K562 (cell line): ENCODE results near the gene CASKIN1. TPM values are rescaled to one million over a fixed set of nuclear protein-coding genes. Genes with fewer than 3 reads are reported as not detected.

Source experiments
- CCAR2 ChIP-seq: fragments of 200-400 bp; formaldehyde crosslinking; IDR thresholded peaks from 2 replicates; pipeline ENCODE4 v1.6.1; 2017; ENCODE audit warnings: mild to moderate bottlenecking, low read depth, low read length
- CSDE1 ChIP-seq, 2 experiments: fragments of 450-650 bp; IDR thresholded peaks; 2 replicates each; pipeline ENCODE4 v1.6.1; 2016; ENCODE audit warnings: mild to moderate bottlenecking in 1 of 2
- DACH1 ChIP-seq: fragments of 450-650 bp; IDR thresholded peaks from 2 replicates; pipeline ENCODE4 v1.6.1; 2018; ENCODE audit not compliant: partially characterized antibody
- E2F1 ChIP-seq: sonication (generic); formaldehyde crosslinking; IDR thresholded peaks from 2 replicates; pipeline ENCODE4 v1.8.1; 2023; ENCODE audit warnings: mild to moderate bottlenecking, missing genetic modification reagents, moderate library complexity
- EGR1 ChIP-seq: fragments of 450-650 bp; conservative IDR thresholded peaks from 2 replicates; pipeline ENCODE4 v1.6.1; 2017; ENCODE audit warnings: mild to moderate bottlenecking
- FOS ChIP-seq: IDR thresholded peaks from 3 replicates; pipeline ENCODE4 v1.6.1; 2011; ENCODE audit not compliant: insufficient read length; ENCODE audit errors: extremely low read depth
- HDAC6 ChIP-seq: IDR thresholded peaks from 2 replicates; pipeline ENCODE4 v1.6.1; 2012; ENCODE audit warnings: low read depth, mild to moderate bottlenecking, control low read depth, inconsistent platforms, low read length, moderate library complexity
- PHB ChIP-seq: fragments of 250-450 bp; sonication (Bioruptor Pico); IDR thresholded peaks from 2 replicates; pipeline ENCODE4 v1.5.0; 2021
- POLR2A ChIP-seq: fragments of 450-650 bp; conservative IDR thresholded peaks from 2 replicates; pipeline ENCODE4 v1.6.1; 2016
- RBFOX2 ChIP-seq: fragments of 200-400 bp; formaldehyde crosslinking; IDR thresholded peaks from 2 replicates; pipeline ENCODE4 v1.6.1; 2017; ENCODE audit warnings: low read depth, mild to moderate bottlenecking, low read length, moderate library complexity
- SIRT6 ChIP-seq: IDR thresholded peaks from one replicate; pipeline ENCODE4 v1.6.1; 2012; ENCODE audit warnings: low read depth, mild to moderate bottlenecking, control low read depth, inconsistent platforms, low read length, moderate library complexity
- SMAD4 ChIP-seq: fragments of 250-450 bp; sonication (Bioruptor Pico); conservative IDR thresholded peaks from 2 replicates; pipeline ENCODE4 v1.8.0; 2021; ENCODE audit warnings: inconsistent platforms, mild to moderate bottlenecking, moderate library complexity
- SMARCA5 ChIP-seq: fragments of 450-650 bp; IDR thresholded peaks from 2 replicates; pipeline ENCODE4 v1.6.1; 2016
- SNRNP70 ChIP-seq: fragments of 200-400 bp; formaldehyde crosslinking; optimal IDR thresholded peaks from 2 replicates; pipeline ENCODE3; 2017; ENCODE audit warnings: low read depth, low read length
- SP2 ChIP-seq: IDR thresholded peaks from 2 replicates; pipeline ENCODE4 v1.6.1; 2011; ENCODE audit warnings: mild to moderate bottlenecking, low read depth, low read length, moderate library complexity; ENCODE audit not compliant: poor library complexity, severe bottlenecking; ENCODE audit errors: extremely low read depth
- SUPT5H ChIP-seq: fragments of 450-650 bp; IDR thresholded peaks from 2 replicates; pipeline ENCODE4 v1.6.1; 2016
- THRB ChIP-seq: fragments of 450-650 bp; formaldehyde crosslinking; conservative IDR thresholded peaks from 2 replicates; pipeline ENCODE4 v1.4.0; 2022; ENCODE audit warnings: mild to moderate bottlenecking, missing genetic modification characterization
- ZNF316 ChIP-seq: fragments of 450-650 bp; IDR thresholded peaks from 2 replicates; pipeline ENCODE4 v1.6.1; 2016
- polyA plus RNA-seq, 8 experiments: library from polyadenylated mRNA; depleted of rRNA in 4 of 8; stranded (reverse) in 5 of 8; unstranded in 3 of 8; fragments of >200 nt; fragmentation: Nextera tagmentation in 2 of 8; fragmentation: Illumina TruSeq in 1 of 8; extraction: Ambion mirVana in 2 of 8; extraction: Trizol in 1 of 8; gene quantifications; 2 replicates each; pipeline versions ENCODE4 v1.2.1 to v1.2.3, GENCODE V29; 2011 to 2014; ENCODE audit warnings: inconsistent platforms in 1 of 8, missing spikeins in 1 of 8
- total RNA-seq, 7 experiments: library from RNA; depleted of rRNA in 6 of 7; stranded (reverse); fragments of >200 nt in 6 of 7; fragmentation: Illumina TruSeq in 2 of 7; extraction: Trizol in 2 of 7; gene quantifications; 2 replicates each; pipeline versions ENCODE4 v1.2.1 to v1.2.3, GENCODE V29; 2011 to 2021; ENCODE audit warnings: low replicate concordance in 1 of 7
- TF ChIP-seq, protein P1 (sequence below), 2 experiments: fragments of 450-650 bp; IDR thresholded peaks; 2 replicates each; pipeline ENCODE4 v1.6.1; 2018; ENCODE audit warnings: mild to moderate bottlenecking in 2 of 2, low read depth in 1 of 2; ENCODE audit not compliant: partially characterized antibody in 2 of 2
- TF ChIP-seq, protein P2 (sequence below): fragments of 450-650 bp; IDR thresholded peaks from 2 replicates; pipeline ENCODE4 v1.7.0; 2016; ENCODE audit warnings: borderline replicate concordance

CASKIN1 gene
- total and polyA plus RNA-seq, 9 of the 15 experiments (the other 6 are each of a cell fraction or from before 2014, with no cell fraction given), result 0.15 to 4.5 (median 1.5) TPM; not detected in 2

GRCh38 chr16:2151188-2152091, 45.0 kb downstream of the CASKIN1 start (continued):
- TF ChIP-seq, protein P1, sequence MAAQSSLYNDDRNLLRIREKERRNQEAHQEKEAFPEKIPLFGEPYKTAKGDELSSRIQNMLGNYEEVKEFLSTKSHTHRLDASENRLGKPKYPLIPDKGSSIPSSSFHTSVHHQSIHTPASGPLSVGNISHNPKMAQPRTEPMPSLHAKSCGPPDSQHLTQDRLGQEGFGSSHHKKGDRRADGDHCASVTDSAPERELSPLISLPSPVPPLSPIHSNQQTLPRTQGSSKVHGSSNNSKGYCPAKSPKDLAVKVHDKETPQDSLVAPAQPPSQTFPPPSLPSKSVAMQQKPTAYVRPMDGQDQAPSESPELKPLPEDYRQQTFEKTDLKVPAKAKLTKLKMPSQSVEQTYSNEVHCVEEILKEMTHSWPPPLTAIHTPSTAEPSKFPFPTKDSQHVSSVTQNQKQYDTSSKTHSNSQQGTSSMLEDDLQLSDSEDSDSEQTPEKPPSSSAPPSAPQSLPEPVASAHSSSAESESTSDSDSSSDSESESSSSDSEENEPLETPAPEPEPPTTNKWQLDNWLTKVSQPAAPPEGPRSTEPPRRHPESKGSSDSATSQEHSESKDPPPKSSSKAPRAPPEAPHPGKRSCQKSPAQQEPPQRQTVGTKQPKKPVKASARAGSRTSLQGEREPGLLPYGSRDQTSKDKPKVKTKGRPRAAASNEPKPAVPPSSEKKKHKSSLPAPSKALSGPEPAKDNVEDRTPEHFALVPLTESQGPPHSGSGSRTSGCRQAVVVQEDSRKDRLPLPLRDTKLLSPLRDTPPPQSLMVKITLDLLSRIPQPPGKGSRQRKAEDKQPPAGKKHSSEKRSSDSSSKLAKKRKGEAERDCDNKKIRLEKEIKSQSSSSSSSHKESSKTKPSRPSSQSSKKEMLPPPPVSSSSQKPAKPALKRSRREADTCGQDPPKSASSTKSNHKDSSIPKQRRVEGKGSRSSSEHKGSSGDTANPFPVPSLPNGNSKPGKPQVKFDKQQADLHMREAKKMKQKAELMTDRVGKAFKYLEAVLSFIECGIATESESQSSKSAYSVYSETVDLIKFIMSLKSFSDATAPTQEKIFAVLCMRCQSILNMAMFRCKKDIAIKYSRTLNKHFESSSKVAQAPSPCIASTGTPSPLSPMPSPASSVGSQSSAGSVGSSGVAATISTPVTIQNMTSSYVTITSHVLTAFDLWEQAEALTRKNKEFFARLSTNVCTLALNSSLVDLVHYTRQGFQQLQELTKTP (IDR thresholded peaks at IDR 0.05; ENCODE audit: low read depth in 1 of 2, partially characterized antibody in 2 of 2), result no peak
- peak; percentile 69 for TF ChIP-seq SUPT5H
- no peak for TF ChIP-seq PHB (CRISPR knock-in tag)
- no peak for TF ChIP-seq HDAC6
- TF ChIP-seq SIRT6, result peak; percentile 85
- TF ChIP-seq SMAD4, result no peak
- no peak for TF ChIP-seq CCAR2
- no peak for TF ChIP-seq DACH1
- TF ChIP-seq THRB (CRISPR knock-in tag), result no peak
- TF ChIP-seq, protein P2, sequence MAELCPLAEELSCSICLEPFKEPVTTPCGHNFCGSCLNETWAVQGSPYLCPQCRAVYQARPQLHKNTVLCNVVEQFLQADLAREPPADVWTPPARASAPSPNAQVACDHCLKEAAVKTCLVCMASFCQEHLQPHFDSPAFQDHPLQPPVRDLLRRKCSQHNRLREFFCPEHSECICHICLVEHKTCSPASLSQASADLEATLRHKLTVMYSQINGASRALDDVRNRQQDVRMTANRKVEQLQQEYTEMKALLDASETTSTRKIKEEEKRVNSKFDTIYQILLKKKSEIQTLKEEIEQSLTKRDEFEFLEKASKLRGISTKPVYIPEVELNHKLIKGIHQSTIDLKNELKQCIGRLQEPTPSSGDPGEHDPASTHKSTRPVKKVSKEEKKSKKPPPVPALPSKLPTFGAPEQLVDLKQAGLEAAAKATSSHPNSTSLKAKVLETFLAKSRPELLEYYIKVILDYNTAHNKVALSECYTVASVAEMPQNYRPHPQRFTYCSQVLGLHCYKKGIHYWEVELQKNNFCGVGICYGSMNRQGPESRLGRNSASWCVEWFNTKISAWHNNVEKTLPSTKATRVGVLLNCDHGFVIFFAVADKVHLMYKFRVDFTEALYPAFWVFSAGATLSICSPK, result no peak
- no peak for TF ChIP-seq ZNF316
- no peak for TF ChIP-seq SP2
- peak; percentile 53; the same call in 1 of the 2 replicates for TF ChIP-seq RBFOX2
- TF ChIP-seq POLR2A, result peak; percentile 76
- no peak for TF ChIP-seq EGR1
- TF ChIP-seq SMARCA5, result 0 out of 2 replicates have a peak, but pooled peaks have one; percentile 24
- TF ChIP-seq SNRNP70, result peak; percentile 20
- no peak for TF ChIP-seq FOS
- TF ChIP-seq CSDE1 (IDR thresholded peaks at IDR 0.05), result no peak
- no peak for TF ChIP-seq E2F1 (CRISPR knock-in tag)
